DMS153 treated with DMSO at 0.1 percent for 48 hours (cell line): ENCODE data around the gene CMTM8.

Source experiments
- DNase-seq: peaks from one replicate; lab custom pipeline; 2025; ENCODE audit not compliant: unreplicated experiment; lab: John Stamatoyannopoulos, UW

Gene CMTM8

GRCh38 chr3:32334675-32335074 lies 96.2 kb downstream of the CMTM8 start:
- no peak for DNase-seq

- DNase-seq, result no peak
Observed at GRCh38 chr3:32335365-32336112, 97.1 kb downstream of the CMTM8 start.

DNA sequence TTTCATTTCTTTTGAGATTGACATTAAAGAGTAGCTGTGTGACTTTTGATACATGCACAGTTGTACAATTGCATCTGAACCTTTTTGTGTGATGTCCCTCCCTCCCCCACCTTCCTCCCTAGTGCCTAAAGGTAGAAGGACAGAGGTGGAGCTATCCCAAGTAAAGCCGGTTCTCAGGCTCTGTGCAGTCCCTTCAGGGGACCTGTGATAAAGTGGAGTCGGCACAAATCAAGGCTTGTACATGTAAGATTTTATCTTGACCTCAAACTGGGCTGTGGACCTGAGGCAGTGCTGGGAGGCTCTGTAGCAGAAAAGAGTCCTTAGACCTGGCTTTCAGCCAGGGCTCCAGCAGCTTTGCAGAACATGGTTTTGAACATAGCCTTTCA lies 97.6 kb downstream of the CMTM8 start:
- DNase-seq, result no peak

- DNase-seq, result no peak
Observed at GRCh38 chr3:32337505-32337904, 99.0 kb downstream of the CMTM8 start.

DNA sequence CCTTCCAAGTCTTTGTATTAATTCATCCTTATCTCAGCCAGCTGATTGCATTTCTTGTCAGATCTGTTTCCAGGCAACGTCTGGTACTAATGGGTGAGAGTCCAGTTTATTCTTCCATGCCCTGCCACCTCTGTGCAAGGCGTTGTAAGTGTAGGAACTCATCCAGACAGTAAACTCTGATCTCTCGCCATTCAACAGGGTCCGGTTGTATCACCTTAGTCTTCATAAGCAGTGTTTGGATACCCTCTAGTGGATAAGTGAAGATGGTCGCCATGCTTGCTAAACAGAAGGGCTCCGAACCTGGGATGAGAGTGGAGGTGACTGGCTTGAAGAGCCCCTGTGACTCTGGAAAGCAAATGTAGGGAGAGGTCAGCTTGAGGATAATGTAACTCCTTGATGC lies 101.6 kb downstream of the CMTM8 start:
- peak; percentile 31 for DNase-seq

DNA sequence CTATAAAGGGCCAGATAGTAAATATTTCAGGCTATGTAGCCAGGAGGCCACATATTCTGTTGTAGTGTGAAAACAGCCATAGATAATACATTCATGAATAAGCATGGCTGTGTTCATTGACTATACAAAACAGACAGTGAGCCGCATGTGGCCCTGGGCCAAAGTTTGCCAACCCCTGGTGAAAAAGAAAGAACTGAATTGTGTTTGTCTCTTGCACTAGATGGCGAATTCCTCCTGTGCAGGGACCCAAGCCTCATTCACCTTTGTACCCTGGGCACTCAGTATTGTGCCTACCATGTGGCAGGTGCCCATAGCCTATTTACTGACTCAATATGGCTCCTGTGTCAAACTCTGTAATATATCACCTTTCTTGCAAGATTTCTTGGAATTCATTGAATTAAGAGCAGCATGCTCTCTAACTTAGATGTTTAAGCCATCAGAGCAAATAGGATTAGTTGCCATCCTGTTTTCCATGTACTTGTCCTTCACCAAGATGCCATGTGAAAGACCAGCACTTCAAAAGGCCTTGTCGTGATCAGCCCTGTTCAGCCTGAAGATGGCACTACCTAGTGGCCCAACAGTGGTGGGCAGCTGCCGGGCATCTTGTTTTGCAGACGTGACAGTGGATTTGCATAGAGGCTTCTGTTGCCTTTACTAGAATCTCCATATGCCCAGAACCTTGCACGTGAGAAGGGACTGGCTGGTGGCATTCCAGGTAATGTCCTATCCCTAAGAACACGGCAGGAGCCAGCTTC lies 102.3 kb downstream of the CMTM8 start:
- DNase-seq, result no peak

DNA sequence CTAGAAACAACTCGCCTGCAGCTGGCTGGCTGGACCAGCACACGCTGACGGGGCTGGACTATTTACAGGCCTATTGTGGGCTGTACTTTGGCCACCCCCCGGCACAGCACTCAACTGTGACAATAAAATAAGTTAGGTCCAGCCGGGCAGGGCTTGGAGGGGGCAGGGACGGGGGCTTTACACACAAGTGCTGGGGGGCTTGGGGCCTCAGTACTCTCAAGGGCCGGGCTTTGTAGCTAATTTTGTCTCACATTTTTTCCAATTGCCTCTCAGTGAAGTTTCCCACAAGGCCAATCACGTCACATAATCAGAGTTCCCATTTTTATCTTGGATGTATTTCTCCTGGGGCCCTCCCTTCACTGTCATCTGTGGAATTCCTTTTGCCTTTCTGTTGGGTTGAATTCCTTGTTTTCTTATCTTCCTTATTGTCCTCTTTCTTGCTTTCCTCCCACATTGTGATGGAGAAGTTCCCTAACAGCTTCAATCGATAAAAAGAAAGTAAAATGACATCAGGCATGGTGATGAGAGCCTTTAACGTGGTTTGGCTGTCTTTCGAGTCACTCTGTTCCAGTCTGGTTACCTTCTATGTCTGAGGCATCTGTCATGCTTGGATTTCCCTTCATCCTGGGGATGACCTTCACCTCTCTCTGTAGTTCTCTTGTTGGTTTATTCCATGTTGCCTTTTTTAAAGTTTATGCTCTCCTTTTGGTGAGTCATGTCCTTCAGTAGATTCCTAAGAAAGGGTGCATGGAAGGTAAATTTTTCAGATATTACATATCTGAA lies 109.1 kb downstream of the CMTM8 start:
- no peak for DNase-seq

DNA sequence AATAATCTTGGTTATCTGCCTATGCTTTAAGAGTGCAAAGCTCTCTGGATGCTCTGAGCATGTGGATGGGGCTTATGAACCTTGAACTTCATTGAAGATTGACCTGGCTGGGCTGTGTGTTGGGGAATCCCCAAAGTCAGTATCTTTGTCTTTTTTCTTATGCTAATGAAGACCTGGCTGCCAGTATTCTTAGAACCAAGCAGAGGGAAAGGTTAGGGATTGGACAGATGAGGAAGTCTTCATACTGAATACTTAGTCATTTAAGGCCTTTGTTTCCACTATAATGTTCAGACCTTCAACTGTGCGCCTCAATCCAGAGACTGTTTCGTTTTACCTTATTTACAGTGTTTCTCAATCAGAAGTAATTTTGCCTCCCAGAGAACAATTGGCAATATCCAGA lies 110.7 kb downstream of the CMTM8 start:
- DNase-seq, result no peak

GRCh38 chr3:32352563-32352962 lies 114.1 kb downstream of the CMTM8 start:
- no peak for DNase-seq

DNA sequence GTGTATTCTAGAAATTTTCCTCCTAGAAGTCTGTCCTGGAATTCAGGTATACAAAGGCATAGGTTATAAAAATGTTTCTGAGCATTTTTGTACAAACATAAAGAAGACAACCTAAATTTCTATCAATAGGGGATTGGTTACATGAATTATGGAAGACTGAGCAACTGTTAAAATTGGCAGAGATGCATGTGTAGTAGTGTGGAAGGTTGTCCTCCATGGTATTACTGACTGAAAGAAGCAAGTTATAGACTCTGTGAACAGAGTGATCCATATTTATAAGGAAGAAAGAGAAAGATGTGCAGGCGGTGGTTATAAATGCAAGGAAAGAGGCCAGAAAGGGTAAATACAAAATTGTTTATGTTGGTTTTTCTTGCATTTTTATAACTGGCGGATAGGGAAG lies 114.9 kb downstream of the CMTM8 start:
- DNase-seq, result no peak

DNA sequence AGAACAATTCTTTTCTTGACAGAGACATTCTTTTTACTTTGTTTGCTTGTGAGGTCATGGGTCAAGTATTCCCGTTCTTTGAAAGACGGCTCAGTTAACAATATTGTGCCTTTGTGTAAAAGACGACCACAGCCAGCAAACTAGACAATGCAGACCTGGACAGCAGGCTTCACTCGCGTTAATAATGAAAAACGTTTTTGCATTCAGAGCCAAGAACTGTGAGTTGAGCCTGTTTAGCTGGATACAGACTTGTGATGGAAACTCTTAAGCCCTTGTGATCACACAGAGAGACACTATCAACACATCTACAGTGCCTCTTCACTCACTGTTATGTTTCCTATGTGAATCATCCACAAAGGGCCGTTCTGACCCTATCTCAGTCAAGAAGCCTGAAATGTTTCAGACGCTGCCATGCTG lies 115.9 kb downstream of the CMTM8 start:
- no peak for DNase-seq

GRCh38 chr3:32355751-32356291 lies 117.3 kb downstream of the CMTM8 start:
- DNase-seq, result no peak

DNA sequence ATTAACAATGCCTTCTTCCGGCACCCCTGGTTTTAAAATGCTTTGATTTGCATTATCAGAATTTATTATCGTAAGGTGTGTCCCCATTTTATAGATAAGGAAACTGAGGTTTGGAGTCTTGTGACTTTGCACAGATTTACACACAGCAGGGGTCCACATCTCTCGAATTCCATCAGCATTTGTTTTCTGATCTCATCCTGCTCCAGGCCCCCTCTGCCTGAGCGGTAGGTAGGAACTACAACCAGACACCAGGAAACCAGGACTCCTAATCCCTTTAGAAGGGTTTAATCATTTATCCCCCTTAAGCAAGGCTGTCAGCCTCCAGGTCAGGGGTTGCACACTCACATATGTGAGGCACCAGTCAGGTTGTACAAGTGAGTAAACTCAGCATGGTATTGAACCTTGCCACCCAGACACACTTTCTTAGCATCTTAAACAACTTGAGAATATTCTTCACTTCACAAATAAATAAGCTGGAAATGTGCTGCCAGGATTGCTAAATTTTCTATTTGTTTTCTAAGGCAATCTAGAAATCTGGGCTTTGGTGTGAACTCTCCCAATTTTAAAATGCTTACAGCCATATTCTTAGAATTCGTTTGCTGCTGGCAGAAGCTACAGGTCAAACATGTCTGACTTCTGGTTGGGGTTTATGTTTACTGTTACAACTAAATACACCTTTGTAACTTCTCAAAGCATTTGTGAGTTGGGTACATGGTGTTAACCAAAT lies 121.4 kb downstream of the CMTM8 start:
- no peak for DNase-seq

DNA sequence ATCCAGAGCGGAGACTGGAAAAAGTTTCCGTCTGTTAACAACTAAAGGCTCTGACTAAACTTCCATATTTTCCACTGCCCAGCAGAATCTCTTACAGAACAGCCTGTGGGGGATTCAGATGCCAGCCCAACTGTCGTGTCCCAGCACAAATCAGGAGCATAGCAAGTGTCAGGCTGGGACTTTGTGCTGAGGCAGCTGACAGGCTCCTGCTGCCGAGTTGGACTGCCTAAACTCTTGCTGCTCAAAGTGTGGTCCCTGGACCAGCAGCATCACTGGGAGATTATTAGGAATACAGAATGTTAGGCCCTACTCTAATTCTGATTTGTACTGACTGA lies 122.0 kb downstream of the CMTM8 start:
- DNase-seq, result no peak

DNA sequence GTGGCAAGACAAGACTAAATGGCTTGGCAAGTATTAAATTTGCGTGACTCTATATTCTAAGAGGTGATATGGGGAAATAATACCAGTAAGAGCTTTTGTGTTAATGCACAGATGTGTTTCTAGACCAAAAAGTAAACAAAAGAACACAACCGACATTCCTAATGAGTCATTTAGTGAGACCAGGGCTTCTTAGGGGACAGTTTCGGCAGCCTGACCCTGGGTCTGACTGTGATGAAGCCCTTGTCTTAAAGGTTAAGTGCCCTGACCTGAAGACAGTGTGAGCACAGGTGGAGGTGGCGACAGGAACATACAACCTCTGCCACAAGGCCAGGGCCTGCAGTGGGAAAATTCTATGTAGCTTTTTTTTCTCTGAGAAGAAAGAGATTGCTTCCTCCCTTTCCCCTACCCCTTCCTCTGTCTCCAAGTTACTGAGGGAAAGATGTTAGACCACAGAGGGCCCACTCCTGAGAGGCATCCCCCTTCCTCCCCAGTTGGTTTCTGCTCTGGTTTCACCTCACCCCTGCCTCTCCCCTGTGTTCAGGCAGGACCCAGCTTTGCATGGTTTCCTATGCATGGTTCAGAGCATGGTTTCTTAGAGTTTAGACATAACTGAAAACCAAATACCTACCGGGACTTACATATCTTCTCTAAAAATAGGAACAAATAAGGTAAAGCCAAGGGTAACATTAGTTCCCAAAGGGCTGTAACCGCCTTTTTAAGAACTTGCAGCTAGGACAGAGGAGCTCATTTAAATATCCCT lies 128.3 kb downstream of the CMTM8 start:
- no peak for DNase-seq

DNA sequence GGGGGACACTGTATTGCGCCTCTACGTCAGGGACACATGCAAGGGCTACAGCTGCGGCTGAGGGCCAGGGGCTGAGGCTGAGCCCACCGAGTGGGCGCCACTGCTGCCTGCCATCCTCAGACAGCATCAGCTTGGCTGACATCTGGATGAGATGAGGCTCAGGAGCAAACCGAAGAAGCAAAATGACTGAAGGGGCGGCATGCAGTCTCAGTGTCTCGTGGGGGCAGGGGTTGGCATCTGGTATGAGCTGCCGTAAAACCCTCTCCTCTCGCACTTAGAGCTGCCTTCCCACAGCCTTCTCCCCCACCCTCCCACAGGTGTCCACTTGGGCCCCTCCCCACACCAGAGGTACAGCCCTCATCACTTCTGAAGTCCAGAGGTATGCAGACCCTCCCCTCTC lies 129.0 kb downstream of the CMTM8 start:
- DNase-seq, result no peak

GRCh38 chr3:32371461-32372212 lies 133.2 kb downstream of the CMTM8 start:
- no peak for DNase-seq

GRCh38 chr3:32372213-32372490 lies 133.7 kb downstream of the CMTM8 start:
- no peak for DNase-seq

DNA sequence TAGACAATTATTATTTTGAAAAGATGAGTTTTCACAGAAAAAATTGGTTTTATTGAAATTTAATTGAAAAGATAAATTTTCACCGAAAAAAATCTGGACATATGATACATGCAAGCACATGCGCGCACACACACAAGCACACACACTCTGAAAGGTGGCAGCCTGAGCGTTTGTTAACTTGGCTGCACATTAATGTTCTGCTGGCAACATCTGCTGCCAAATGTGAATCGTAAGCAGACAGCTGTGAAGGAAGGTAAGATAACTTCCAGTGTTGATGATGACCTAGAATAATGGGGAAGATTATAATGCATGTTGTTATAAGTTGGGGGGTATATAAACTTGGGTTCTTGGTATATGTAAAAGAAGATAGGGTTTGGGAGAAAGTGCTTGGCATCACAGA lies 134.8 kb downstream of the CMTM8 start:
- DNase-seq, result no peak

- no peak for DNase-seq
Observed at GRCh38 chr3:32373844-32374243, 135.4 kb downstream of the CMTM8 start.
